ENCODE measurements around the gene DUSP12. TPM values are rescaled to one million over a fixed set of nuclear protein-coding genes. Genes with fewer than 3 reads are reported as not detected.
"Not testable (repeated sequence)": the region's sequence is repeated elsewhere in the genome, so short reads cannot be mapped to it uniquely, and the experiment has no call there.

DUSP12 gene
- total and polyA plus RNA-seq, 2 donors (not counting 1 experiment from before 2014, with no cell fraction given) = 35.6 to 35.8 TPM

- no peaks in the 10 kb centered on the region for H3K4me1 ChIP-seq (ENCODE audit: control insufficient read depth, extremely low read depth, insufficient read depth, low read length)
- TF ChIP-seq EZH2 (IDR thresholded peaks at IDR 0.05; ENCODE audit: low read length, missing control alignments) = no peak
- TF ChIP-seq, protein P1, sequence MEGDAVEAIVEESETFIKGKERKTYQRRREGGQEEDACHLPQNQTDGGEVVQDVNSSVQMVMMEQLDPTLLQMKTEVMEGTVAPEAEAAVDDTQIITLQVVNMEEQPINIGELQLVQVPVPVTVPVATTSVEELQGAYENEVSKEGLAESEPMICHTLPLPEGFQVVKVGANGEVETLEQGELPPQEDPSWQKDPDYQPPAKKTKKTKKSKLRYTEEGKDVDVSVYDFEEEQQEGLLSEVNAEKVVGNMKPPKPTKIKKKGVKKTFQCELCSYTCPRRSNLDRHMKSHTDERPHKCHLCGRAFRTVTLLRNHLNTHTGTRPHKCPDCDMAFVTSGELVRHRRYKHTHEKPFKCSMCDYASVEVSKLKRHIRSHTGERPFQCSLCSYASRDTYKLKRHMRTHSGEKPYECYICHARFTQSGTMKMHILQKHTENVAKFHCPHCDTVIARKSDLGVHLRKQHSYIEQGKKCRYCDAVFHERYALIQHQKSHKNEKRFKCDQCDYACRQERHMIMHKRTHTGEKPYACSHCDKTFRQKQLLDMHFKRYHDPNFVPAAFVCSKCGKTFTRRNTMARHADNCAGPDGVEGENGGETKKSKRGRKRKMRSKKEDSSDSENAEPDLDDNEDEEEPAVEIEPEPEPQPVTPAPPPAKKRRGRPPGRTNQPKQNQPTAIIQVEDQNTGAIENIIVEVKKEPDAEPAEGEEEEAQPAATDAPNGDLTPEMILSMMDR (conservative IDR thresholded peaks at IDR 0.05 in 1 of 2, IDR thresholded peaks at IDR 0.05 in 1 of 2; ENCODE audit: low read depth in 1 of 2, low read length in 2 of 2) = no peak
- no peak overlapping the region for H3K27ac ChIP-seq (ENCODE audit: insufficient read depth, low read length)
- no peak overlapping the region for H3K4me2 ChIP-seq (ENCODE audit: extremely low read depth, insufficient read depth, low read length)
- no peaks in the 10 kb centered on the region for H3K9me3 ChIP-seq (ENCODE audit: control insufficient read depth, insufficient read depth, low read depth, low read length)
- no peaks in the 10 kb centered on the region for H4K20me1 ChIP-seq (ENCODE audit: control insufficient read depth, extremely low read depth, insufficient read depth, low read length)
- no peak overlapping the region for H3K9ac ChIP-seq (ENCODE audit: insufficient read depth, low read length)
- no peak overlapping the region for H3K4me3 ChIP-seq (replicated peaks in 1 of 4; ENCODE audit: control extremely low read depth in 1 of 4, insufficient read depth in 1 of 4, low read depth in 3 of 4, low read length in 4 of 4)
- H2AFZ ChIP-seq (ENCODE audit: low read length) = no peak overlapping the region
- peaks cover 31% of the 10 kb centered on the region for H3K79me2 ChIP-seq (ENCODE audit: control insufficient read depth, insufficient read depth, low read length)
- DNase-seq (ENCODE audit: low read depth in 2 of 2) = no peak
- H3K36me3 ChIP-seq (ENCODE audit: control insufficient read depth, insufficient read depth, low read length) = no peaks in the 10 kb centered on the region
- no peaks in the 10 kb centered on the region for H3K27me3 ChIP-seq (ENCODE audit: control insufficient read depth, insufficient read depth, low read length)
Measured at GRCh38 chr1:161768461-161768860, 18.9 kb downstream of the DUSP12 start.

GRCh38 chr1:161768986-161769672 lies 19.5 kb downstream of the DUSP12 start:
- no peaks in the 10 kb centered on the region for H4K20me1 ChIP-seq (ENCODE audit: control insufficient read depth, extremely low read depth, insufficient read depth, low read length)
- H3K27me3 ChIP-seq (ENCODE audit: control insufficient read depth, insufficient read depth, low read length) = no peaks in the 10 kb centered on the region
- no peak overlapping the region for H3K4me3 ChIP-seq (replicated peaks in 1 of 4; ENCODE audit: control extremely low read depth in 1 of 4, insufficient read depth in 1 of 4, low read depth in 3 of 4, low read length in 4 of 4)
- H3K79me2 ChIP-seq (ENCODE audit: control insufficient read depth, insufficient read depth, low read length) = peaks cover 31% of the 10 kb centered on the region
- no peaks in the 10 kb centered on the region for H3K36me3 ChIP-seq (ENCODE audit: control insufficient read depth, insufficient read depth, low read length)
- no peaks in the 10 kb centered on the region for H3K9me3 ChIP-seq (ENCODE audit: control insufficient read depth, insufficient read depth, low read depth, low read length)
- no peak overlapping the region for H2AFZ ChIP-seq (ENCODE audit: low read length)
- H3K27ac ChIP-seq (ENCODE audit: insufficient read depth, low read length) = no peak overlapping the region
- DNase-seq (ENCODE audit: low read depth in 2 of 2) = no peak
- TF ChIP-seq, protein P1 (conservative IDR thresholded peaks at IDR 0.05 in 1 of 2, IDR thresholded peaks at IDR 0.05 in 1 of 2; ENCODE audit: low read depth in 1 of 2, low read length in 2 of 2) = no peak
- no peak for TF ChIP-seq EZH2 (IDR thresholded peaks at IDR 0.05; ENCODE audit: low read length, missing control alignments)
- no peak overlapping the region for H3K9ac ChIP-seq (ENCODE audit: insufficient read depth, low read length)
- H3K4me2 ChIP-seq (ENCODE audit: extremely low read depth, insufficient read depth, low read length) = no peak overlapping the region
- H3K4me1 ChIP-seq (ENCODE audit: control insufficient read depth, extremely low read depth, insufficient read depth, low read length) = no peaks in the 10 kb centered on the region

- H3K27ac ChIP-seq (ENCODE audit: insufficient read depth, low read length); H2AFZ ChIP-seq (ENCODE audit: low read length); H3K4me3 ChIP-seq (replicated peaks in 1 of 4; ENCODE audit: control extremely low read depth in 1 of 4, insufficient read depth in 1 of 4, low read depth in 3 of 4, low read length in 4 of 4); H3K4me1 ChIP-seq (ENCODE audit: control insufficient read depth, extremely low read depth, insufficient read depth, low read length); H4K20me1 ChIP-seq (ENCODE audit: control insufficient read depth, extremely low read depth, insufficient read depth, low read length); H3K9me3 ChIP-seq (ENCODE audit: control insufficient read depth, insufficient read depth, low read depth, low read length); H3K27me3 ChIP-seq (ENCODE audit: control insufficient read depth, insufficient read depth, low read length); H3K36me3 ChIP-seq (ENCODE audit: control insufficient read depth, insufficient read depth, low read length); DNase-seq (ENCODE audit: low read depth in 2 of 2); H3K9ac ChIP-seq (ENCODE audit: insufficient read depth, low read length); H3K4me2 ChIP-seq (ENCODE audit: extremely low read depth, insufficient read depth, low read length): not testable (repeated sequence)
- H3K79me2 ChIP-seq (ENCODE audit: control insufficient read depth, insufficient read depth, low read length) = peaks cover 31% of the 10 kb centered on the region
Measured at GRCh38 chr1:161769673-161770045, 20.1 kb downstream of the DUSP12 start.
